Osteoblast (primary cell): Measurements from ENCODE around the gene NACC2. TPM values are rescaled to one million over a fixed set of nuclear protein-coding genes. Genes with fewer than 3 reads are reported as not detected.

Source experiments
- DNase-seq: peaks from one replicate; pipeline ENCODE4 v3.0.0; 2011; ENCODE audit warnings: low spot score, mixed read lengths; ENCODE audit not compliant: insufficient read length; ENCODE audit errors: missing footprints
- H2AFZ ChIP-seq: 2 replicates; pipeline ENCODE4 v1.6.0; 2011; ENCODE audit warnings: mild to moderate bottlenecking, low read length
- H3K27ac ChIP-seq: 2 replicates; pipeline ENCODE4 v1.5.1; 2011; ENCODE audit warnings: mild to moderate bottlenecking, low read depth, low read length, moderate library complexity
- H3K27me3 ChIP-seq: 2 replicates; pipeline ENCODE4 v1.6.0; 2012; ENCODE audit warnings: mild to moderate bottlenecking, control low read depth, inconsistent platforms, low read length, moderate library complexity; ENCODE audit not compliant: insufficient read depth
- H3K36me3 ChIP-seq: 2 replicates; pipeline ENCODE4 v1.5.1; 2011; ENCODE audit warnings: mild to moderate bottlenecking, low read length, control low read depth, moderate library complexity; ENCODE audit not compliant: insufficient read depth
- H3K4me1 ChIP-seq: 2 replicates; pipeline ENCODE4 v1.5.1; 2011; ENCODE audit warnings: mild to moderate bottlenecking, low read length, control low read depth, moderate library complexity; ENCODE audit not compliant: insufficient read depth
- H3K4me2 ChIP-seq: 2 replicates; pipeline ENCODE4 v1.6.0; 2011; ENCODE audit warnings: mild to moderate bottlenecking, low read length; ENCODE audit not compliant: insufficient read depth
- H3K4me3 ChIP-seq: fragments of 200-600 bp; sonication (generic); 3 replicates; pipeline ENCODE4 v1.5.1; 2012; ENCODE audit warnings: mild to moderate bottlenecking, low read length, inconsistent platforms; ENCODE audit not compliant: insufficient read depth
- H3K79me2 ChIP-seq: 2 replicates; pipeline ENCODE4 v1.6.0; 2012; ENCODE audit warnings: mild to moderate bottlenecking, low read length, control low read depth, inconsistent platforms; ENCODE audit not compliant: insufficient read depth
- H3K9me3 ChIP-seq: 2 replicates; pipeline ENCODE4 v1.5.1; 2011; ENCODE audit warnings: low read depth, low read length, control low read depth
- H4K20me1 ChIP-seq: 2 replicates; pipeline ENCODE4 v1.6.0; 2012; ENCODE audit warnings: mild to moderate bottlenecking, low read length, control low read depth; ENCODE audit not compliant: insufficient read depth
- total RNA-seq: library from RNA; depleted of rRNA; stranded (reverse); fragments of >200 nt; gene quantifications from 2 replicates; pipeline ENCODE4 v1.2.3, GENCODE V29; 2012
- TF ChIP-seq, protein P1 (sequence below): IDR thresholded peaks from 2 replicates; pipeline ENCODE4 v1.5.1; 2011; ENCODE audit warnings: mild to moderate bottlenecking, low read depth, low read length, moderate library complexity; ENCODE audit errors: extremely low read depth

The NACC2 gene
- total RNA-seq, 1 donor = 32.9 TPM

- no peak overlapping the region for H3K4me3 ChIP-seq
- no peak for DNase-seq
- TF ChIP-seq, protein P1, sequence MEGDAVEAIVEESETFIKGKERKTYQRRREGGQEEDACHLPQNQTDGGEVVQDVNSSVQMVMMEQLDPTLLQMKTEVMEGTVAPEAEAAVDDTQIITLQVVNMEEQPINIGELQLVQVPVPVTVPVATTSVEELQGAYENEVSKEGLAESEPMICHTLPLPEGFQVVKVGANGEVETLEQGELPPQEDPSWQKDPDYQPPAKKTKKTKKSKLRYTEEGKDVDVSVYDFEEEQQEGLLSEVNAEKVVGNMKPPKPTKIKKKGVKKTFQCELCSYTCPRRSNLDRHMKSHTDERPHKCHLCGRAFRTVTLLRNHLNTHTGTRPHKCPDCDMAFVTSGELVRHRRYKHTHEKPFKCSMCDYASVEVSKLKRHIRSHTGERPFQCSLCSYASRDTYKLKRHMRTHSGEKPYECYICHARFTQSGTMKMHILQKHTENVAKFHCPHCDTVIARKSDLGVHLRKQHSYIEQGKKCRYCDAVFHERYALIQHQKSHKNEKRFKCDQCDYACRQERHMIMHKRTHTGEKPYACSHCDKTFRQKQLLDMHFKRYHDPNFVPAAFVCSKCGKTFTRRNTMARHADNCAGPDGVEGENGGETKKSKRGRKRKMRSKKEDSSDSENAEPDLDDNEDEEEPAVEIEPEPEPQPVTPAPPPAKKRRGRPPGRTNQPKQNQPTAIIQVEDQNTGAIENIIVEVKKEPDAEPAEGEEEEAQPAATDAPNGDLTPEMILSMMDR = no peak
Measured at GRCh38 chr9:135984072-135984710, 110.9 kb downstream of the NACC2 start.

GRCh38 chr9:135983208-135984071, 111.6 kb downstream of the NACC2 start:
- Histone ChIP-seq H2AFZ (no peak overlapping the region), H4K20me1 (no peaks in the 10 kb centered on the region), H3K27me3 (peaks cover 12% of the 10 kb centered on the region), H3K36me3 (no peaks in the 10 kb centered on the region), H3K27ac (no peak overlapping the region), H3K4me2 (no peak overlapping the region), H3K79me2 (no peaks in the 10 kb centered on the region), H3K4me1 (no peaks in the 10 kb centered on the region), H3K9me3 (no peaks in the 10 kb centered on the region), H3K4me3 (no peak overlapping the region)
- no peak for DNase-seq
- TF ChIP-seq, protein P1 = no peak

More at GRCh38 chr9:135984072-135984710, 110.9 kb downstream of the NACC2 start:
- H3K27ac ChIP-seq = no peak overlapping the region
- H3K4me1 ChIP-seq = no peaks in the 10 kb centered on the region
- no peak overlapping the region for H3K4me2 ChIP-seq
- peaks cover 12% of the 10 kb centered on the region for H3K27me3 ChIP-seq
- H2AFZ ChIP-seq = no peak overlapping the region
- H3K79me2 ChIP-seq = no peaks in the 10 kb centered on the region
- H4K20me1 ChIP-seq = no peaks in the 10 kb centered on the region
- H3K36me3 ChIP-seq = no peaks in the 10 kb centered on the region
- H3K9me3 ChIP-seq = no peaks in the 10 kb centered on the region

DNA sequence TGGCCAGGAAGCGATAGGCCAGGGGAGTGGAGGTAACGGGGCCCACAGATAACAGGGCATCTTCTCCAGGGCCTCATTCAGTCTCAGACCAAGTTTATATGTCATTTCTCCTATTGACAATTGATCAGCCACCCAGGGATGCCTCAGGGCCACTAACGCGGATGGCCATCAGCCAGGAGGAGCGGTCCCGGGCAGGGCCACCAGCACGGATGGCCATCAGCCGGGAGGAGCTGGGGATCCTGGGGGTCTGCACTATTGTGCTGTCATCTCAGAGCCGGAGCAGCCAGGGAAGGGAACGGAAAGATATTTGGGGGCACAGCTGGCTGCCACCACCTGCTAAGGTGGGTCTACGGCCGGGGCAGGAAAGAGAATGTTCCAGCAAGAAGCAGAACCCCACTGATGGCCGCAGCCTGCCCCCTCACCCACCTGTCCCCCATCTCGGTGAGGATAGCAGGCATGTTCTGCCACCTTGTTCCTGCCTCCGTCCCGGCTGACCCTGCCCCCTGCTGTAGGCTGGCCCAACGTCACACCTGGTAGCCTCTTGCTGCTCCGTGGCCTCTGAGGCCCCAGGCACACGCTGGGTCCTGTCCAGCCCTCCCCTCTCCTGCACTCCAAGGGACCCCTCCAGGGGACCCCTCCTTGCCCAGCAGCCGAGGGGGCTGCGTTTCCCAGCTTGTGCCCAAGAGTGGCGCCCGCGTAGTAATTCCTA, 112.4 kb downstream of the NACC2 start:
- Histone ChIP-seq H3K27ac (no peak overlapping the region), H3K4me2 (no peak overlapping the region), H4K20me1 (no peaks in the 10 kb centered on the region), H2AFZ (no peak overlapping the region), H3K27me3 (peaks cover 12% of the 10 kb centered on the region), H3K79me2 (no peaks in the 10 kb centered on the region), H3K9me3 (no peaks in the 10 kb centered on the region), H3K4me3 (no peak overlapping the region), H3K36me3 (no peaks in the 10 kb centered on the region), H3K4me1 (no peaks in the 10 kb centered on the region)
- no peak for DNase-seq
- TF ChIP-seq, protein P1 = no peak
